ENCODE results near the gene PPIP5K1. TPM values are rescaled to one million over a fixed set of nuclear protein-coding genes. Genes with fewer than 3 reads are reported as not detected.

PPIP5K1 gene
- total RNA-seq, 5 donors from 2014 or later (not counting 1 experiment from before 2014, with no cell fraction given): 30.0 to 47.1 (median 39.1) TPM

- Histone ChIP-seq H3K27me3 (replicated peaks in 1 of 2; ENCODE audit: control insufficient read depth in 2 of 2, extremely low read depth in 1 of 2, insufficient read depth in 2 of 2, low read length in 1 of 2) (peaks cover 0 to 34% of the 10 kb centered on the region in 2 experiments), H3K4me1 (ENCODE audit: control insufficient read depth in 1 of 2, extremely low read depth in 1 of 2, insufficient read depth in 2 of 2, low read length in 2 of 2) (peaks cover 6 to 28% of the 10 kb centered on the region in 2 experiments), H3K36me3 (ENCODE audit: control insufficient read depth in 2 of 2, extremely low read depth in 1 of 2, insufficient read depth in 1 of 2, low read length in 1 of 2) (no peaks in the 10 kb centered on the region), H3K4me3 (ENCODE audit: control insufficient read depth in 1 of 2, extremely low read depth in 1 of 2, low read length in 1 of 2) (no peak overlapping the region), H3K27ac (ENCODE audit: low read length) (no peak overlapping the region), H3K9me3 (no peaks in the 10 kb centered on the region)
- H3K4me3 Mint-ChIP-seq: no peak overlapping the region
- ChIA-PET CTCF (no interaction called here), POLR2A (interaction anchor here in 1 of 2 donors (0.5 kb wide), 1 partner anchor 36 kb away, joined by 3 read pairs; no protein-coding TSS in a partner anchor)
- peaks cover 23 to 33% of the 10 kb centered on the region in 2 donors for H3K27me3 Mint-ChIP-seq
- DNase-seq (no peak), ATAC-seq (replicated peaks in 1 of 4) (no peak)
- H3K9me3 Mint-ChIP-seq: no peaks in the 10 kb centered on the region
- H3K4me1 Mint-ChIP-seq: peaks cover 33 to 55% (median 43%) of the 10 kb centered on the region in 3 donors
- 80% methylated on average over 1 of the region's 5 CpGs for WGBS (ENCODE audit: insufficient coverage)
- no peak overlapping the region for H3K27ac Mint-ChIP-seq
- H3K36me3 Mint-ChIP-seq: no peaks in the 10 kb centered on the region
These were observed 73.8 kb downstream of the PPIP5K1 start for GRCh38 chr15:43516185-43516584.

GRCh38 chr15:43515741-43516140, 74.3 kb downstream of the PPIP5K1 start:
- no peaks in the 10 kb centered on the region for H3K36me3 ChIP-seq (ENCODE audit: control insufficient read depth in 2 of 2, extremely low read depth in 1 of 2, insufficient read depth in 1 of 2, low read length in 1 of 2)
- WGBS (ENCODE audit: insufficient coverage): no CpG with 5 or more reads among the region's 2 CpGs
- ChIA-PET POLR2A (no interaction called here), CTCF (no interaction called here)
- peaks cover 0 to 34% of the 10 kb centered on the region in 2 experiments for H3K27me3 ChIP-seq (replicated peaks in 1 of 2; ENCODE audit: control insufficient read depth in 2 of 2, extremely low read depth in 1 of 2, insufficient read depth in 2 of 2, low read length in 1 of 2)
- H3K27ac ChIP-seq (ENCODE audit: low read length): no peak overlapping the region
- Mint-ChIP-seq H3K27ac (no peak overlapping the region), H3K9me3 (no peaks in the 10 kb centered on the region), H3K4me1 (peaks cover 36 to 58% (median 45%) of the 10 kb centered on the region in 3 donors), H3K36me3 (no peaks in the 10 kb centered on the region), H3K27me3 (peaks cover 23 to 33% of the 10 kb centered on the region in 2 donors), H3K4me3 (no peak overlapping the region)
- H3K9me3 ChIP-seq: no peaks in the 10 kb centered on the region
- peaks cover 7 to 31% of the 10 kb centered on the region in 2 experiments for H3K4me1 ChIP-seq (ENCODE audit: control insufficient read depth in 1 of 2, extremely low read depth in 1 of 2, insufficient read depth in 2 of 2, low read length in 2 of 2)
- H3K4me3 ChIP-seq (ENCODE audit: control insufficient read depth in 1 of 2, extremely low read depth in 1 of 2, low read length in 1 of 2): no peak overlapping the region
- ATAC-seq (replicated peaks in 1 of 4) (no peak), DNase-seq (no peak)

- H3K9me3 Mint-ChIP-seq: no peaks in the 10 kb centered on the region
- no peaks in the 10 kb centered on the region for H3K36me3 Mint-ChIP-seq
- Histone ChIP-seq H3K4me3 (ENCODE audit: control insufficient read depth in 1 of 2, extremely low read depth in 1 of 2, low read length in 1 of 2) (no peak overlapping the region), H3K36me3 (ENCODE audit: control insufficient read depth in 2 of 2, extremely low read depth in 1 of 2, insufficient read depth in 1 of 2, low read length in 1 of 2) (no peaks in the 10 kb centered on the region), H3K27ac (ENCODE audit: low read length) (no peak overlapping the region), H3K27me3 (replicated peaks in 1 of 2; ENCODE audit: control insufficient read depth in 2 of 2, extremely low read depth in 1 of 2, insufficient read depth in 2 of 2, low read length in 1 of 2) (peaks cover 0 to 29% of the 10 kb centered on the region in 2 experiments), H3K9me3 (no peaks in the 10 kb centered on the region), H3K4me1 (ENCODE audit: control insufficient read depth in 1 of 2, extremely low read depth in 1 of 2, insufficient read depth in 2 of 2, low read length in 2 of 2) (peaks cover 12 to 41% of the 10 kb centered on the region in 2 experiments)
- ChIA-PET CTCF (interaction anchor here (0.5 to 2.3 kb wide), 12 partner anchors 14 to 141 kb away, joined by 3 to 16 read pairs (median 4); partner anchors contain the start of gene TP53BP1 (in 1 of the 2)), POLR2A (interaction anchor here in 1 of 2 donors (0.7 to 1.0 kb wide), 2 partner anchors 24 to 1295 kb away, joined by 3 read pairs; no protein-coding TSS in a partner anchor)
- no peak overlapping the region for H3K4me3 Mint-ChIP-seq
- H3K27ac Mint-ChIP-seq: peak overlapping the region in 1 of 2 donors; percentile 71
- no CpG with 5 or more reads among the region's 4 CpGs for WGBS (ENCODE audit: insufficient coverage)
- peaks cover 19 to 26% of the 10 kb centered on the region in 2 donors for H3K27me3 Mint-ChIP-seq
- DNase-seq (peak in 2 of 35 experiments; percentile 20 to 55), ATAC-seq (replicated peaks in 1 of 4) (no peak)
- peaks cover 45 to 68% (median 58%) of the 10 kb centered on the region in 3 donors for H3K4me1 Mint-ChIP-seq
These were observed 75.6 kb downstream of the PPIP5K1 start for GRCh38 chr15:43514241-43515057.

GRCh38 chr15:43513550-43513949, 76.5 kb downstream of the PPIP5K1 start:
- H3K4me1 ChIP-seq (ENCODE audit: control insufficient read depth in 1 of 2, extremely low read depth in 1 of 2, insufficient read depth in 2 of 2, low read length in 2 of 2): peaks cover 12 to 43% of the 10 kb centered on the region in 2 experiments
- DNase-seq: no peak
- H3K4me3 Mint-ChIP-seq: no peak overlapping the region
- H3K27ac Mint-ChIP-seq: peak overlapping the region in 1 of 2 donors; percentile 71
- no peaks in the 10 kb centered on the region for H3K36me3 ChIP-seq (ENCODE audit: control insufficient read depth in 2 of 2, extremely low read depth in 1 of 2, insufficient read depth in 1 of 2, low read length in 1 of 2)
- ATAC-seq (replicated peaks in 1 of 4): no peak
- H3K9me3 Mint-ChIP-seq: no peaks in the 10 kb centered on the region
- H3K27me3 Mint-ChIP-seq: peaks cover 16 to 20% of the 10 kb centered on the region in 2 donors
- H3K27ac ChIP-seq (ENCODE audit: low read length): no peak overlapping the region
- no peak overlapping the region for H3K4me3 ChIP-seq (ENCODE audit: control insufficient read depth in 1 of 2, extremely low read depth in 1 of 2, low read length in 1 of 2)
- peaks cover 45 to 67% (median 51%) of the 10 kb centered on the region in 3 donors for H3K4me1 Mint-ChIP-seq
- ChIA-PET CTCF (interaction anchor here (0.6 to 2.3 kb wide), 8 partner anchors 13 to 140 kb away, joined by 3 to 16 read pairs (median 4); partner anchors contain the start of gene TP53BP1 (in 1 of the 2)), POLR2A (no interaction called here)
- H3K27me3 ChIP-seq (replicated peaks in 1 of 2; ENCODE audit: control insufficient read depth in 2 of 2, extremely low read depth in 1 of 2, insufficient read depth in 2 of 2, low read length in 1 of 2): peaks cover 0 to 22% of the 10 kb centered on the region in 2 experiments
- no peaks in the 10 kb centered on the region for H3K36me3 Mint-ChIP-seq
- WGBS (ENCODE audit: insufficient coverage): no CpG with 5 or more reads among the region's 1 CpG
- H3K9me3 ChIP-seq: no peaks in the 10 kb centered on the region

GRCh38 chr15:43511012-43511885, 78.8 kb downstream of the PPIP5K1 start:
- H3K27me3 Mint-ChIP-seq: peaks cover under 1 to 6% of the 10 kb centered on the region in 2 donors
- ATAC-seq (replicated peaks in 1 of 4) (peak in 1 of 4 experiments; percentile 20), DNase-seq (peak in 6 of 35 experiments; percentile 7 to 43 (median 22))
- H3K4me3 Mint-ChIP-seq: peak overlapping the region; percentile 84 to 95 (median 94)
- CTCF ChIA-PET: interaction anchor here in 1 of 2 donors (0.5 to 2.9 kb wide), 9 partner anchors 10 to 1067 kb away, joined by 3 to 21 read pairs (median 5); partner anchors contain the start of gene TP53BP1
- POLR2A ChIA-PET: interaction anchor here (0.6 to 1.3 kb wide), 10 partner anchors 10 to 1692 kb away, joined by 3 to 16 read pairs (median 4); partner anchors contain the start of genes TP53BP1 (in 2 of the 2), GANC (in 1 of the 2) and TMEM87A (in 1 of the 2)
- H3K27ac ChIP-seq (ENCODE audit: low read length): peak overlapping the region; percentile 25
- peaks cover 12 to 28% of the 10 kb centered on the region in 2 experiments for H3K4me1 ChIP-seq (ENCODE audit: control insufficient read depth in 1 of 2, extremely low read depth in 1 of 2, insufficient read depth in 2 of 2, low read length in 2 of 2)
- H3K9me3 ChIP-seq: no peaks in the 10 kb centered on the region
- peak overlapping the region; percentile 67 to 92 for H3K27ac Mint-ChIP-seq
- WGBS (ENCODE audit: insufficient coverage): 8% methylated on average over 36 of the region's 39 CpGs
- H3K27me3 ChIP-seq (replicated peaks in 1 of 2; ENCODE audit: control insufficient read depth in 2 of 2, extremely low read depth in 1 of 2, insufficient read depth in 2 of 2, low read length in 1 of 2): peaks cover 0 to 2% of the 10 kb centered on the region in 2 experiments
- peaks cover 35 to 53% (median 35%) of the 10 kb centered on the region in 3 donors for H3K4me1 Mint-ChIP-seq
- H3K36me3 ChIP-seq (ENCODE audit: control insufficient read depth in 2 of 2, extremely low read depth in 1 of 2, insufficient read depth in 1 of 2, low read length in 1 of 2): no peaks in the 10 kb centered on the region
- H3K9me3 Mint-ChIP-seq: no peaks in the 10 kb centered on the region
- H3K4me3 ChIP-seq (ENCODE audit: control insufficient read depth in 1 of 2, extremely low read depth in 1 of 2, low read length in 1 of 2): peak overlapping the region; percentile 51 to 64
- H3K36me3 Mint-ChIP-seq: no peaks in the 10 kb centered on the region
